RWPE1 (cell line): ENCODE measurements around the gene SLC44A1.
A peak's percentile ranks its signal among the peaks of the same experiment; 100 is the strongest.

ENCODE experiments used
- CTCF ChIA-PET: fragments of 350-600 bp; sonication (Branson Sonifier 250); formaldehyde crosslinking; extraction: SDS; loops from one replicate; lab custom pipeline; 2021; lab: Yijun Ruan, JAX
- POLR2A ChIA-PET: fragments of 400-600 bp; formaldehyde crosslinking; extraction: SDS; loops from one replicate; lab custom pipeline; 2020; ENCODE audit warnings: antibody characterized with exemption; ENCODE audit not compliant: low non-redundant PET; lab: Yijun Ruan, JAX
- DNase-seq: peaks from one replicate; pipeline ENCODE4 v3.0.0; 2012; ENCODE audit warnings: low spot score
- H3K27ac ChIP-seq: fragments of 450-650 bp; 2 replicates; pipeline ENCODE4 v1.5.1; 2017
- CTCF ChIP-seq: fragments of 450-650 bp; conservative IDR thresholded peaks from 2 replicates; pipeline ENCODE4 v1.5.1; 2017; ENCODE audit warnings: low read depth, mild to moderate bottlenecking

The SLC44A1 gene

GRCh38 chr9:105238302-105238701, 6.1 kb upstream of the SLC44A1 start:
- POLR2A ChIA-PET, result no interaction called here
- CTCF ChIA-PET, result interaction anchor here (0.6 kb wide), 1 partner anchor 266 kb away, joined by 3 read pairs; no protein-coding TSS in a partner anchor
- TF ChIP-seq CTCF, result no peak

GRCh38 chr9:105241356-105242043, 3.0 kb upstream of the SLC44A1 start:
- TF ChIP-seq CTCF, result no peak
- ChIA-PET POLR2A (no interaction called here), CTCF (interaction anchor here (0.6 to 1.8 kb wide), 5 partner anchors 27 to 1217 kb away, joined by 3 to 4 read pairs (median 3); no protein-coding TSS in a partner anchor)
- H3K27ac ChIP-seq, result no peak overlapping the region
- no peak for DNase-seq

More at GRCh38 chr9:105238302-105238701, 6.1 kb upstream of the SLC44A1 start:
- H3K27ac ChIP-seq, result no peak overlapping the region
- no peak for DNase-seq

GRCh38 chr9:105242062-105242461, 2.4 kb upstream of the SLC44A1 start:
- no peak overlapping the region for H3K27ac ChIP-seq
- CTCF ChIA-PET, result interaction anchor here (0.8 kb wide), 1 partner anchor 1216 kb away, joined by 3 read pairs; no protein-coding TSS in a partner anchor
- TF ChIP-seq CTCF, result no peak
- POLR2A ChIA-PET, result no interaction called here
- DNase-seq, result no peak

- no peak for DNase-seq
- TF ChIP-seq CTCF, result no peak
- H3K27ac ChIP-seq, result no peak overlapping the region
- ChIA-PET CTCF (no interaction called here), POLR2A (no interaction called here)
Observed at GRCh38 chr9:105242557-105242956, 1.9 kb upstream of the SLC44A1 start.

- TF ChIP-seq CTCF, result no peak
- POLR2A ChIA-PET, result no interaction called here
- H3K27ac ChIP-seq, result no peak overlapping the region
- CTCF ChIA-PET, result no interaction called here
- no peak for DNase-seq
Observed at GRCh38 chr9:105243015-105243686, 1.3 kb upstream of the SLC44A1 start.

GRCh38 chr9:105244734-105245028, 230 bp downstream of the SLC44A1 start:
- POLR2A ChIA-PET, result interaction anchor here (0.6 to 1.4 kb wide), 8 partner anchors 16 to 464 kb away, joined by 3 to 11 read pairs (median 4); no protein-coding TSS in a partner anchor
- no peak for TF ChIP-seq CTCF
- CTCF ChIA-PET, result interaction anchor here (0.6 to 2.8 kb wide), 12 partner anchors 17 to 381 kb away, joined by 3 to 15 read pairs (median 4); partner anchors contain the start of gene ABCA1
- DNase-seq, result peak; percentile 59
- peak overlapping the region; percentile 83 for H3K27ac ChIP-seq
